OCI-LY7 (cell line): ENCODE measurements around the gene FBN1. TPM values are rescaled to one million over a fixed set of nuclear protein-coding genes. Genes with fewer than 3 reads are reported as not detected.

Experiments
- BruUV-seq: library from RNA; stranded (reverse); fragments of 400-500 nt; replicated peaks from 2 replicates; lab custom pipeline; 2021; lab: Mats Ljungman, UMichigan
- CTCF ChIA-PET: fragments of 300-600 bp; sonication (Branson Sonifier 250); formaldehyde crosslinking; loops from one replicate; lab custom pipeline; 2022; ENCODE audit warnings: antibody characterized with exemption; ENCODE audit not compliant: unreplicated experiment; lab: Charles Lee
- POLR2A ChIA-PET: fragments of 300-600 bp; sonication (Branson Sonifier 250); formaldehyde crosslinking; loops from one replicate; lab custom pipeline; 2022; ENCODE audit warnings: antibody characterized with exemption; lab: Charles Lee
- DNase-seq: peaks from one replicate; pipeline ENCODE4 v3.0.0-alpha.2; 2015; ENCODE audit warnings: low spot score
- H2AFZ ChIP-seq: fragments of 200-600 bp; sonication (generic), shearing (Covaris generic); 2 replicates; pipeline ENCODE4 v1.6.1; 2014; ENCODE audit warnings: mild to moderate bottlenecking, antibody characterized with exemption, low read length, moderate library complexity
- H3K27ac ChIP-seq: fragments of 200-600 bp; sonication (generic); 2 replicates; pipeline ENCODE4 v1.5.1; 2014; ENCODE audit warnings: mixed run types, low read depth, mild to moderate bottlenecking, moderate library complexity, low read length, inconsistent platforms; ENCODE audit not compliant: poor library complexity, severe bottlenecking
- H3K36me3 ChIP-seq: fragments of 200-600 bp; sonication (generic); 2 replicates; pipeline ENCODE4 v1.6.1; 2014; ENCODE audit warnings: mild to moderate bottlenecking, antibody characterized with exemption, low read length, moderate library complexity, mixed read lengths; ENCODE audit not compliant: insufficient read depth
- H3K4me1 ChIP-seq: fragments of 200-600 bp; sonication (generic); 2 replicates; pipeline ENCODE4 v1.5.1; 2014; ENCODE audit warnings: mild to moderate bottlenecking, low read length; ENCODE audit not compliant: insufficient read depth, poor library complexity, severe bottlenecking
- H3K4me2 ChIP-seq: fragments of 200-600 bp; sonication (generic); 2 replicates; pipeline ENCODE4 v1.6.1; 2014; ENCODE audit warnings: mild to moderate bottlenecking, low read length
- H3K4me3 ChIP-seq: fragments of 200-600 bp; sonication (generic); 2 replicates; pipeline ENCODE4 v1.5.1; 2014; ENCODE audit warnings: mild to moderate bottlenecking, low read depth, low read length; ENCODE audit not compliant: poor library complexity, severe bottlenecking
- H3K79me2 ChIP-seq: fragments of 200-600 bp; sonication (generic); 2 replicates; pipeline ENCODE4 v1.6.1; 2016; ENCODE audit warnings: low read depth, mild to moderate bottlenecking, low read length, moderate library complexity, mixed read lengths; ENCODE audit not compliant: insufficient read depth
- H3K9me2 ChIP-seq: fragments of 200-600 bp; sonication (generic); 2 replicates; pipeline ENCODE4 v1.6.1; 2016; ENCODE audit warnings: mild to moderate bottlenecking, low read length, mixed read lengths; ENCODE audit not compliant: insufficient read depth
- H3K9me3 ChIP-seq: fragments of 200-600 bp; sonication (generic); 2 replicates; pipeline ENCODE4 v1.6.1; 2014; ENCODE audit warnings: mild to moderate bottlenecking, mixed run types, low read length, mixed read lengths
- H4K20me1 ChIP-seq: fragments of 200-600 bp; sonication (generic); 2 replicates; pipeline ENCODE4 v1.6.1; 2014; ENCODE audit warnings: mild to moderate bottlenecking, antibody characterized with exemption, low read length, moderate library complexity, mixed read lengths; ENCODE audit not compliant: insufficient read depth
- EZH2phosphoT487 ChIP-seq: fragments of 200-600 bp; sonication (generic); IDR thresholded peaks from 2 replicates; pipeline ENCODE4 v1.6.1; 2018; ENCODE audit warnings: low read depth, borderline replicate concordance, mild to moderate bottlenecking, mixed run types, antibody characterized with exemption, low read length, moderate library complexity, mixed read lengths
- intact Hi-C: fragments of 100-400 bp; cut with micrococcal nuclease; formaldehyde crosslinking; loops from one replicate; pipeline ENCODE4 v1.10.0; 2022; ENCODE audit not compliant: unreplicated experiment
- total RNA-seq, 2 experiments: library from RNA; depleted of rRNA in 1 of 2; stranded (reverse); fragments of >200 nt in 1 of 2; shearing (Covaris generic) in 1 of 2; gene quantifications; 2 replicates each; pipeline ENCODE4 v1.2.3, GENCODE V29; 2014 to 2022
- TF ChIP-seq, protein P1 (sequence below): fragments of 200-600 bp; sonication (generic); conservative IDR thresholded peaks from 2 replicates; pipeline ENCODE4 v1.5.1; 2014; ENCODE audit warnings: mild to moderate bottlenecking, antibody characterized with exemption, low read length, moderate library complexity, mixed read lengths

The FBN1 gene
- total RNA-seq, 2 experiments from 2014 or later: 0.68 to 1.0 TPM

DNA sequence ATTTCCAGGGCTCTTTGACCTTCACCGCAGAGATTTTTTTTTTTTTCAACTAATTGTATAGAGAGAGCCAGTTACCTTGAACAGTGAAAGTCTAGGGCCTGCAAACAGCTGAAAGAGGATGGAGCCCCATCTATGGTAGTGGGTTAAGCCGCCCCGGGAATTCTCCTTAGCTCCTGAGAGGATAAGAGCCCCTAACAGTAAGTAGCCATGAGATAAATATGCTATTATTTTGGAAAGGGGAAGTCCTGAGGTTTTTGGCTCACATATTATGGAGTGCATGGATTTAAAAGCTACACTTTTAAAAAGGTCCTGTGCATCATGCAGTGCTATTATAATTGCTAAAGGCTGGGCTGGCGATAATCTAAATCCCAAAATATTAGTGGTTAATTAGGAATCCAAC is 115.0 kb downstream of the FBN1 start:
- Histone ChIP-seq H3K27ac (no peak overlapping the region), H4K20me1 (no peaks in the 10 kb centered on the region), H3K36me3 (no peaks in the 10 kb centered on the region), H3K9me3 (no peaks in the 10 kb centered on the region), H2AFZ (no peak overlapping the region), H3K4me1 (no peaks in the 10 kb centered on the region), H3K9me2 (no peaks in the 10 kb centered on the region), H3K79me2 (no peaks in the 10 kb centered on the region), H3K4me3 (no peak overlapping the region), H3K4me2 (no peak overlapping the region)
- no peak for TF ChIP-seq EZH2phosphoT487
- TF ChIP-seq, protein P1, sequence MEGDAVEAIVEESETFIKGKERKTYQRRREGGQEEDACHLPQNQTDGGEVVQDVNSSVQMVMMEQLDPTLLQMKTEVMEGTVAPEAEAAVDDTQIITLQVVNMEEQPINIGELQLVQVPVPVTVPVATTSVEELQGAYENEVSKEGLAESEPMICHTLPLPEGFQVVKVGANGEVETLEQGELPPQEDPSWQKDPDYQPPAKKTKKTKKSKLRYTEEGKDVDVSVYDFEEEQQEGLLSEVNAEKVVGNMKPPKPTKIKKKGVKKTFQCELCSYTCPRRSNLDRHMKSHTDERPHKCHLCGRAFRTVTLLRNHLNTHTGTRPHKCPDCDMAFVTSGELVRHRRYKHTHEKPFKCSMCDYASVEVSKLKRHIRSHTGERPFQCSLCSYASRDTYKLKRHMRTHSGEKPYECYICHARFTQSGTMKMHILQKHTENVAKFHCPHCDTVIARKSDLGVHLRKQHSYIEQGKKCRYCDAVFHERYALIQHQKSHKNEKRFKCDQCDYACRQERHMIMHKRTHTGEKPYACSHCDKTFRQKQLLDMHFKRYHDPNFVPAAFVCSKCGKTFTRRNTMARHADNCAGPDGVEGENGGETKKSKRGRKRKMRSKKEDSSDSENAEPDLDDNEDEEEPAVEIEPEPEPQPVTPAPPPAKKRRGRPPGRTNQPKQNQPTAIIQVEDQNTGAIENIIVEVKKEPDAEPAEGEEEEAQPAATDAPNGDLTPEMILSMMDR: no peak
- ChIA-PET CTCF (no interaction called here), POLR2A (no interaction called here)
- intact Hi-C loops: no loop called here
- DNase-seq: no peak
- BruUV-seq: no TSS peak

GRCh38 chr15:48528921-48529320 is 116.6 kb downstream of the FBN1 start:
- BruUV-seq: no TSS peak
- intact Hi-C loops: no loop called here

GRCh38 chr15:48527517-48527916 is 118.0 kb downstream of the FBN1 start:
- no peak overlapping the region for H3K4me2 ChIP-seq
- no TSS peak for BruUV-seq
- TF ChIP-seq, protein P1: no peak
- no peak for TF ChIP-seq EZH2phosphoT487
- H3K4me1 ChIP-seq: no peaks in the 10 kb centered on the region
- H3K9me3 ChIP-seq: no peaks in the 10 kb centered on the region
- no peaks in the 10 kb centered on the region for H3K79me2 ChIP-seq
- no peak for DNase-seq
- no peaks in the 10 kb centered on the region for H3K36me3 ChIP-seq
- intact Hi-C loops: no loop called here
- POLR2A ChIA-PET: no interaction called here
- CTCF ChIA-PET: no interaction called here
- no peak overlapping the region for H2AFZ ChIP-seq
- H3K9me2 ChIP-seq: no peaks in the 10 kb centered on the region
- no peak overlapping the region for H3K27ac ChIP-seq
- no peaks in the 10 kb centered on the region for H4K20me1 ChIP-seq
- H3K4me3 ChIP-seq: no peak overlapping the region

More at GRCh38 chr15:48528921-48529320, 116.6 kb downstream of the FBN1 start:
- no peak for DNase-seq
- Histone ChIP-seq H3K9me2 (no peaks in the 10 kb centered on the region), H3K4me1 (no peaks in the 10 kb centered on the region), H3K36me3 (no peaks in the 10 kb centered on the region), H2AFZ (no peak overlapping the region), H4K20me1 (no peaks in the 10 kb centered on the region), H3K27ac (no peak overlapping the region), H3K4me2 (no peak overlapping the region), H3K4me3 (no peak overlapping the region), H3K79me2 (no peaks in the 10 kb centered on the region), H3K9me3 (no peaks in the 10 kb centered on the region)
- ChIA-PET POLR2A (no interaction called here), CTCF (no interaction called here)
- no peak for TF ChIP-seq EZH2phosphoT487
